Skin of body (tissue), 2 donors: ENCODE data around the gene ITGA2. TPM values are rescaled to one million over a fixed set of nuclear protein-coding genes. Genes with fewer than 3 reads are reported as not detected.

Experiments used
- DNase-seq: peaks from one replicate; lab custom pipeline; 2025; lab: John Stamatoyannopoulos, UW
- total RNA-seq: library from RNA; depleted of rRNA; stranded (reverse); fragments of >200 nt; gene quantifications from one replicate; pipeline ENCODE4 v1.2.3, GENCODE V29; 2014

ITGA2 gene
- total RNA-seq, 1 donor from 2014 or later = 36.5 TPM

GRCh38 chr5:52988335-52989024 lies 672 bp upstream of the ITGA2 start:
- no peak for DNase-seq

- peak; percentile 18 for DNase-seq
These were observed 802 bp downstream of the ITGA2 start for GRCh38 chr5:52989781-52990527.

GRCh38 chr5:52990528-52990925 lies 1.4 kb downstream of the ITGA2 start:
- no peak for DNase-seq

GRCh38 chr5:52993367-52993766 lies 4.2 kb downstream of the ITGA2 start:
- DNase-seq = no peak

- DNase-seq = no peak
These were observed 5.1 kb downstream of the ITGA2 start for GRCh38 chr5:52994266-52994665.

- no peak for DNase-seq
These were observed 5.9 kb downstream of the ITGA2 start for GRCh38 chr5:52995095-52995494.

GRCh38 chr5:52995914-52996313 lies 6.8 kb downstream of the ITGA2 start:
- no peak for DNase-seq

- no peak for DNase-seq
These were observed 7.8 kb downstream of the ITGA2 start for GRCh38 chr5:52996979-52997378.

- no peak for DNase-seq
These were observed 8.3 kb downstream of the ITGA2 start for GRCh38 chr5:52997424-52997823.

- DNase-seq = no peak
These were observed 9.6 kb downstream of the ITGA2 start for GRCh38 chr5:52998552-52999313.

- DNase-seq = no peak
These were observed 10.3 kb downstream of the ITGA2 start for GRCh38 chr5:52999344-52999949.

- no peak for DNase-seq
These were observed 12.4 kb downstream of the ITGA2 start for GRCh38 chr5:53001541-53001940.

GRCh38 chr5:53002491-53002890 lies 13.3 kb downstream of the ITGA2 start:
- DNase-seq = peak; percentile 24

GRCh38 chr5:53003144-53003543 lies 14.0 kb downstream of the ITGA2 start:
- DNase-seq = no peak

GRCh38 chr5:53006911-53007890 lies 18.0 kb downstream of the ITGA2 start:
- no peak for DNase-seq

- no peak for DNase-seq
These were observed 19.6 kb downstream of the ITGA2 start for GRCh38 chr5:53008751-53009150.

- DNase-seq = no peak
These were observed 20.7 kb downstream of the ITGA2 start for GRCh38 chr5:53009816-53010215.

GRCh38 chr5:53010814-53011213 lies 21.7 kb downstream of the ITGA2 start:
- DNase-seq = no peak

GRCh38 chr5:53011233-53011632 lies 22.1 kb downstream of the ITGA2 start:
- DNase-seq = no peak

GRCh38 chr5:53013857-53014256 lies 24.7 kb downstream of the ITGA2 start:
- no peak for DNase-seq

- no peak for DNase-seq
These were observed 28.2 kb downstream of the ITGA2 start for GRCh38 chr5:53017383-53017782.
